Natural killer cell (primary cell): ENCODE results near the gene AOC3. TPM values are rescaled to one million over a fixed set of nuclear protein-coding genes. Genes with fewer than 3 reads are reported as not detected.
"Not testable (repeated sequence)": the region's sequence is repeated elsewhere in the genome, so short reads cannot be mapped to it uniquely, and the experiment has no call there.

Experiments used
- ATAC-seq, 3 donors: fragments of 150-1000 bp in 2 of 3; fragments of 200-7000 bp in 1 of 3; cut with Tn5 transposase; 1 replicate in 1 of 3; 2 replicates in 2 of 3; pipeline ENCODE4 v1.10.0; 2021; ENCODE audit warnings: mild to moderate bottlenecking in 2 of 3, moderate library complexity in 2 of 3
- DNase-seq, 2 donors: peaks; one replicate each; pipeline versions ENCODE4 v3.0.0 to v3.0.0-alpha.2; 2013 to 2021; ENCODE audit warnings: mixed read lengths in 1 of 2
- H3K27ac ChIP-seq: one replicate; pipeline ENCODE4 v1.5.1; 2013; ENCODE audit warnings: mild to moderate bottlenecking, low read length
- H3K27me3 ChIP-seq: one replicate; pipeline ENCODE4 v1.6.1; 2013; ENCODE audit warnings: low read length; ENCODE audit not compliant: control insufficient read depth, insufficient read depth
- H3K36me3 ChIP-seq: one replicate; pipeline ENCODE4 v1.6.1; 2013; ENCODE audit warnings: low read length; ENCODE audit not compliant: control insufficient read depth, insufficient read depth
- H3K4me1 ChIP-seq: one replicate; pipeline ENCODE4 v1.6.1; 2013; ENCODE audit warnings: low read length; ENCODE audit not compliant: control insufficient read depth, insufficient read depth
- H3K4me3 ChIP-seq: one replicate; pipeline ENCODE4 v1.5.1; 2013; ENCODE audit warnings: low read length
- H3K9me3 ChIP-seq: one replicate; pipeline ENCODE4 v1.6.1; 2013; ENCODE audit warnings: low read length; ENCODE audit not compliant: control insufficient read depth, insufficient read depth
- H3K27ac Mint-ChIP-seq, 2 donors: one replicate each; pipeline ENCODE4 v1.8.0; 2022; ENCODE audit warnings: mild to moderate bottlenecking in 2 of 2, mixed read lengths in 2 of 2, moderate library complexity in 1 of 2
- H3K27me3 Mint-ChIP-seq, 2 donors: one replicate each; pipeline ENCODE4 v1.8.0; 2022; ENCODE audit warnings: low read depth in 2 of 2, mixed read lengths in 2 of 2
- H3K36me3 Mint-ChIP-seq: one replicate; pipeline ENCODE4 v1.8.0; 2022; ENCODE audit warnings: mixed read lengths
- H3K4me1 Mint-ChIP-seq, 2 donors: one replicate each; pipeline ENCODE4 v1.8.0; 2022; ENCODE audit warnings: mixed read lengths in 2 of 2
- H3K4me3 Mint-ChIP-seq: one replicate; pipeline ENCODE4 v1.8.0; 2022; ENCODE audit warnings: mild to moderate bottlenecking, moderate library complexity, mixed read lengths
- H3K9me3 Mint-ChIP-seq, 2 donors: one replicate each; pipeline ENCODE4 v1.8.0; 2022; ENCODE audit warnings: mixed read lengths in 2 of 2
- CTCF ChIP-seq: fragments of 200-600 bp; IDR thresholded peaks from one replicate; pipeline ENCODE4 v1.8.0; 2022; ENCODE audit warnings: antibody characterized with exemption
- WGBS: methylation state at CpG from one replicate; pipeline ENCODE4 v1.1.7; 2013; ENCODE audit warnings: missing lambda C conversion rate; ENCODE audit not compliant: insufficient coverage; 5-methylcytosine and 5-hydroxymethylcytosine counted together
- intact Hi-C: fragments of 100-400 bp; cut with micrococcal nuclease; formaldehyde crosslinking; loops from one replicate; pipeline ENCODE4 v1.14.2; 2022
- total RNA-seq, 4 donors: library from RNA; stranded (reverse); fragments of 120-200 nt in 1 of 4; gene quantifications; one replicate each; pipeline versions ENCODE4 v1.2.3 to v1.2.4, GENCODE V29; 2013 to 2022

The AOC3 gene
- total RNA-seq, 3 donors from 2014 or later (not counting 1 experiment from before 2014, with no cell fraction given), result 0.52 to 1.0 (median 0.73) TPM

- no peaks in the 10 kb centered on the region for H3K4me1 ChIP-seq
- intact Hi-C loops, result no loop called here
- no peaks in the 10 kb centered on the region for H3K36me3 ChIP-seq
- no peak overlapping the region for H3K4me3 Mint-ChIP-seq
- no peaks in the 10 kb centered on the region for H3K9me3 ChIP-seq
- ATAC-seq (no peak), DNase-seq (no peak)
- H3K36me3 Mint-ChIP-seq, result no peaks in the 10 kb centered on the region
- 46% methylated on average over 2 of the region's 2 CpGs for WGBS
- H3K27ac ChIP-seq, result no peak overlapping the region
- no peak overlapping the region for H3K4me3 ChIP-seq
- H3K9me3 Mint-ChIP-seq, result no peaks in the 10 kb centered on the region
- peaks cover 0 to 5% of the 10 kb centered on the region in 2 donors for H3K27me3 Mint-ChIP-seq
- no peak for TF ChIP-seq CTCF
- H3K27me3 ChIP-seq, result no peaks in the 10 kb centered on the region
- H3K4me1 Mint-ChIP-seq, result no peaks in the 10 kb centered on the region
- no peak overlapping the region for H3K27ac Mint-ChIP-seq
Measured at GRCh38 chr17:42895185-42895555, 44.2 kb downstream of the AOC3 start.

- H3K27ac ChIP-seq, result no peak overlapping the region
- no peak for ATAC-seq
- no peaks in the 10 kb centered on the region for H3K36me3 ChIP-seq
- intact Hi-C loops, result no loop called here
- H3K27me3 Mint-ChIP-seq, result peaks cover 0 to 9% of the 10 kb centered on the region in 2 donors
- DNase-seq, result no peak
- H3K4me1 Mint-ChIP-seq, result no peaks in the 10 kb centered on the region
- H3K4me3 Mint-ChIP-seq, result no peak overlapping the region
- no peaks in the 10 kb centered on the region for H3K27me3 ChIP-seq
- no peak for TF ChIP-seq CTCF
- H3K36me3 Mint-ChIP-seq, result no peaks in the 10 kb centered on the region
- H3K9me3 ChIP-seq, result no peaks in the 10 kb centered on the region
- WGBS, result 88% methylated on average over 7 of the region's 7 CpGs
- no peak overlapping the region for H3K27ac Mint-ChIP-seq
- H3K4me1 ChIP-seq, result no peaks in the 10 kb centered on the region
- no peak overlapping the region for H3K4me3 ChIP-seq
- no peaks in the 10 kb centered on the region for H3K9me3 Mint-ChIP-seq
Measured at GRCh38 chr17:42898147-42898811, 47.3 kb downstream of the AOC3 start.

- H3K4me1 ChIP-seq, H3K27ac Mint-ChIP-seq, H3K4me1 Mint-ChIP-seq, H3K4me3 Mint-ChIP-seq, DNase-seq, H3K27me3 Mint-ChIP-seq, H3K9me3 Mint-ChIP-seq, H3K9me3 ChIP-seq, intact Hi-C loops, ATAC-seq, H3K27ac ChIP-seq, H3K4me3 ChIP-seq, H3K36me3 Mint-ChIP-seq, H3K36me3 ChIP-seq, H3K27me3 ChIP-seq: not testable (repeated sequence)
- WGBS, result 89% methylated on average over 3 of the region's 3 CpGs
Measured at GRCh38 chr17:42899981-42900380, 49.0 kb downstream of the AOC3 start.

GRCh38 chr17:42900460-42901331 is 49.7 kb downstream of the AOC3 start, which contains the start of gene G6PC1:
Gene G6PC1, plus strand, starts transcription at chr17:42900799. Its CDS starts 78 bp downstream, at chr17:42900877.
- Mint-ChIP-seq H3K27me3 (peaks cover 0 to 9% of the 10 kb centered on the region in 2 donors), H3K36me3 (no peaks in the 10 kb centered on the region), H3K9me3 (no peaks in the 10 kb centered on the region), H3K4me1 (no peaks in the 10 kb centered on the region), H3K27ac (no peak within 1 kb of the TSS), H3K4me3 (no peak within 1 kb of the TSS)
- DNase-seq (no peak), ATAC-seq (no peak)
- WGBS, result 82% methylated on average over 11 of the region's 12 CpGs
- intact Hi-C loops, result no loop called here
- Histone ChIP-seq H3K4me1 (no peaks in the 10 kb centered on the region), H3K36me3 (no peaks in the 10 kb centered on the region), H3K27ac (no peak within 1 kb of the TSS), H3K9me3 (no peaks in the 10 kb centered on the region), H3K27me3 (no peaks in the 10 kb centered on the region), H3K4me3 (no peak within 1 kb of the TSS)
- TF ChIP-seq CTCF, result no peak
